HCT116 (cell line): ENCODE measurements around the gene SRGAP2C. TPM values are rescaled to one million over a fixed set of nuclear protein-coding genes. Genes with fewer than 3 reads are reported as not detected.
A peak's percentile ranks its signal among the peaks of the same experiment; 100 is the strongest.
"Not testable (repeated sequence)": the region's sequence is repeated elsewhere in the genome, so short reads cannot be mapped to it uniquely, and the experiment has no call there.

Experiments
- ATAC-seq: fragments of 200-7000 bp; cut with Tn5 transposase; 2 replicates; pipeline ENCODE4 v1.9.1; 2020; ENCODE audit warnings: mild to moderate bottlenecking, moderate library complexity
- BruUV-seq: library from RNA; stranded (reverse); fragments of 400-500 nt; replicated peaks from 2 replicates; lab custom pipeline; 2021; lab: Mats Ljungman, UMichigan
- CTCF ChIA-PET: fragments of 300-600 bp; sonication (Branson Sonifier 250); formaldehyde crosslinking; loops from one replicate; lab custom pipeline; 2021; ENCODE audit warnings: antibody characterized with exemption; lab: Charles Lee
- POLR2A ChIA-PET: fragments of 300-600, 350-600 bp; sonication (Branson Sonifier 250); formaldehyde crosslinking; loops from one replicate; lab custom pipeline; 2021; ENCODE audit warnings: antibody characterized with exemption; lab: Charles Lee
- RAD21 ChIA-PET, 2 experiments: fragments of 300-600 bp; sonication (Branson Sonifier 250); formaldehyde crosslinking; loops; one replicate each; lab custom pipeline; 2023; ENCODE audit warnings: low total read pairs in 2 of 2; ENCODE audit not compliant: uncharacterized antibody in 2 of 2, unreplicated experiment in 2 of 2, low non-redundant PET in 1 of 2; lab: Charles Lee
- DNase-seq: peaks from one replicate; pipeline ENCODE4 v3.0.0-alpha.2; 2010; ENCODE audit warnings: low read depth, low spot score
- H2AFZ ChIP-seq: fragments of 200-600 bp; shearing (Covaris generic), sonication (generic); 2 replicates; pipeline ENCODE4 v1.6.1; 2017; ENCODE audit warnings: low read depth, mixed run types, mixed read lengths, antibody characterized with exemption, low read length; ENCODE audit not compliant: poor library complexity, severe bottlenecking
- H3K27ac ChIP-seq: 2 replicates; pipeline ENCODE4 v1.5.1; 2012; ENCODE audit warnings: low read depth, low read length
- H3K27me3 ChIP-seq: fragments of 200-600 bp; sonication (generic); 2 replicates; pipeline ENCODE4 v1.6.1; 2016; ENCODE audit warnings: mixed run types, low read length, mixed read lengths; ENCODE audit not compliant: insufficient read depth
- H3K36me3 ChIP-seq, 2 experiments: fragments of 200-500 bp in 1 of 2; fragments of 200-600 bp in 1 of 2; sonication (Bioruptor generic) in 1 of 2; sonication (generic) in 1 of 2; 2 replicates each; pipeline versions ENCODE4 v1.5.1 to v1.6.1; 2014 to 2016; ENCODE audit warnings: low read length in 2 of 2, inconsistent platforms in 1 of 2, mixed read lengths in 1 of 2, mixed run types in 1 of 2; ENCODE audit not compliant: insufficient read depth in 2 of 2, control insufficient read depth in 1 of 2
- H3K4me1 ChIP-seq, 2 experiments: fragments of 200-600 bp in 1 of 2; sonication (generic) in 1 of 2; 2 replicates each; pipeline versions ENCODE4 v1.5.1 to v1.6.1; 2012 to 2017; ENCODE audit warnings: low read length in 2 of 2, inconsistent platforms in 1 of 2, mild to moderate bottlenecking in 1 of 2, mixed read lengths in 1 of 2, mixed run types in 1 of 2, moderate library complexity in 1 of 2; ENCODE audit not compliant: insufficient read depth in 2 of 2, control insufficient read depth in 1 of 2
- H3K4me2 ChIP-seq: fragments of 200-600 bp; sonication (generic); 2 replicates; pipeline ENCODE4 v1.6.1; 2017; ENCODE audit warnings: mixed run types, low read length, mixed read lengths
- H3K4me3 ChIP-seq, 2 experiments: fragments of 200-600 bp in 1 of 2; sonication (generic) in 1 of 2; replicated peaks in 1 of 2; 2 replicates each; pipeline ENCODE4 v1.5.1; 2011 to 2016; ENCODE audit warnings: low read length in 2 of 2, control low read depth in 1 of 2, low read depth in 1 of 2, mild to moderate bottlenecking in 1 of 2, mixed read lengths in 1 of 2, mixed run types in 1 of 2
- H3K79me2 ChIP-seq: fragments of 200-600 bp; sonication (generic); 2 replicates; pipeline ENCODE4 v1.6.1; 2017; ENCODE audit warnings: mild to moderate bottlenecking, mixed run types, low read length, moderate library complexity, mixed read lengths; ENCODE audit not compliant: insufficient read depth
- H3K9ac ChIP-seq: fragments of 200-600 bp; sonication (generic); 2 replicates; pipeline ENCODE4 v1.6.1; 2016; ENCODE audit warnings: low read length, mixed read lengths
- H3K9me2 ChIP-seq: fragments of 200-600 bp; sonication (generic), shearing (Covaris generic); 2 replicates; pipeline ENCODE4 v1.6.1; 2017; ENCODE audit warnings: mixed run types, mild to moderate bottlenecking, moderate library complexity; ENCODE audit not compliant: insufficient read depth
- H3K9me3 ChIP-seq, 2 experiments: fragments of 200-500 bp in 1 of 2; fragments of 200-600 bp in 1 of 2; sonication (Bioruptor generic) in 1 of 2; sonication (generic) in 1 of 2; 2 replicates each; pipeline ENCODE4 v1.6.1; 2014 to 2017; ENCODE audit warnings: low read length in 2 of 2, mixed read lengths in 2 of 2, inconsistent platforms in 1 of 2, low read depth in 1 of 2, mild to moderate bottlenecking in 1 of 2, mixed run types in 1 of 2, moderate library complexity in 1 of 2; ENCODE audit not compliant: control insufficient read depth in 1 of 2, insufficient read depth in 1 of 2
- H4K20me1 ChIP-seq: fragments of 200-600 bp; sonication (generic), shearing (Covaris generic); 2 replicates; pipeline ENCODE4 v1.6.1; 2017; ENCODE audit warnings: mixed run types, mild to moderate bottlenecking, moderate library complexity; ENCODE audit not compliant: insufficient read depth
- intact Hi-C: fragments of 100-400 bp; cut with micrococcal nuclease; formaldehyde crosslinking; loops from 2 replicates; pipeline ENCODE4 v1.10.0; 2022
- total RNA-seq: library from RNA; stranded (reverse); gene quantifications from one replicate; pipeline ENCODE4 v1.2.1, GENCODE V29; 2021; ENCODE audit not compliant: unreplicated experiment

SRGAP2C gene
- total RNA-seq, 1 experiment from 2014 or later: 21.3 TPM

GRCh38 chr1:121157609-121158008 lies 27.2 kb upstream of the SRGAP2C start:
- H2AFZ ChIP-seq, H4K20me1 ChIP-seq, DNase-seq, H3K79me2 ChIP-seq, BruUV-seq, POLR2A ChIA-PET, RAD21 ChIA-PET, H3K4me2 ChIP-seq, CTCF ChIA-PET, H3K4me1 ChIP-seq, intact Hi-C loops, H3K9me3 ChIP-seq, H3K27me3 ChIP-seq, H3K9ac ChIP-seq, H3K36me3 ChIP-seq, H3K9me2 ChIP-seq, H3K4me3 ChIP-seq, H3K27ac ChIP-seq: not testable (repeated sequence)
- peak; percentile 84 for ATAC-seq

- BruUV-seq, H3K27me3 ChIP-seq, H2AFZ ChIP-seq, POLR2A ChIA-PET, DNase-seq, H3K9me2 ChIP-seq, H3K79me2 ChIP-seq, H4K20me1 ChIP-seq, H3K4me3 ChIP-seq, intact Hi-C loops, ATAC-seq, H3K27ac ChIP-seq, H3K36me3 ChIP-seq, RAD21 ChIA-PET, CTCF ChIA-PET, H3K4me2 ChIP-seq, H3K9me3 ChIP-seq, H3K9ac ChIP-seq, H3K4me1 ChIP-seq: not testable (repeated sequence)
Observed at GRCh38 chr1:121160118-121160517, 24.7 kb upstream of the SRGAP2C start.

GRCh38 chr1:121161199-121161901 lies 23.4 kb upstream of the SRGAP2C start:
- H3K79me2 ChIP-seq, ATAC-seq, H3K4me2 ChIP-seq, BruUV-seq, H3K27me3 ChIP-seq, H3K9ac ChIP-seq, H3K36me3 ChIP-seq, RAD21 ChIA-PET, H3K4me3 ChIP-seq, CTCF ChIA-PET, intact Hi-C loops, H3K27ac ChIP-seq, H4K20me1 ChIP-seq, DNase-seq, H3K4me1 ChIP-seq, POLR2A ChIA-PET, H2AFZ ChIP-seq, H3K9me2 ChIP-seq, H3K9me3 ChIP-seq: not testable (repeated sequence)

DNA sequence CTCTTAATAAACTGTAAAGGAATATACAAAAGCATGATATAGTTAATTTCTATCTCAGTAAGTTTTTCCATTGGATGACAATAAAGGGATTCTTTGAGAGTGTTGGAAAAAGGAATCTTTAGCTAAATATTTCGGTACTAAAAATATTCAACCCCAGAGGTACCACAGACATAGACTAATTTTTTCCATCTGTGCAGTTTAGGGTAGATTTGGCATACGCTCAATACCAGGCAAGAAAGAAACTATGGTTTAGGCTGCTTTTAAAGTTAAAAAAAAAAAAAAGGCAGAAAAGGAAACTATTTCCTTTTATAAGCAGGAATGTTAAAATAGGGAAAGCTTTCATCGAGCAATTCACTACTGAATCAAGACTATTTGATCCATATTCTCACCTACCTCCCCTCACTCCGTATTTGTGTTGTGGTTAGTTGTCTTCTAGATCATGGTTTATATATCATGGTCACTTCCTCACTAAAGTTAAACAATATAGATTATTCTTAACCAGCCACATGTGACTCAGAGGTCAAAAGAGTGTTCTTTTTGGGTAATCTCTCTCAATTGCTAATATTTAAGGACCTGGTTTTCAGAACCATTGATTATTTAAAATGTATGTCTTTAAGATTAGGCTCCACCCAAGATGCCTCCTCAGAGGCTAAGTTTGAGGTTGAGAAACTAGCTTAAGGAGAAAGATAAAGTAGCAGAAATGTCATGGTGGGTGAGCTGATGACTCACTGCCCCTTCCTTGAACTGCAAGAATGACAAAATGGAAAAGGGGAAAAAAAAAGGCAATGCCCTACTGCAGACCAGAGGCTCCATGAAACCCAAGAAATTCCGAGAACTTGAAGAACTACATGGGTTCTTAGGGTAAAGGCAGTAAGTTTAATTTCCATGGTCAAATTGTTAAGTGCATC lies 20.7 kb upstream of the SRGAP2C start:
- H2AFZ ChIP-seq, H3K4me3 ChIP-seq, H3K79me2 ChIP-seq, CTCF ChIA-PET, H3K4me1 ChIP-seq, H3K9me3 ChIP-seq, H3K9ac ChIP-seq, RAD21 ChIA-PET, intact Hi-C loops, BruUV-seq, H3K36me3 ChIP-seq, DNase-seq, H3K4me2 ChIP-seq, H3K9me2 ChIP-seq, H3K27ac ChIP-seq, POLR2A ChIA-PET, H3K27me3 ChIP-seq, H4K20me1 ChIP-seq: not testable (repeated sequence)
- ATAC-seq: peak; percentile 47; the same call in 1 of the 2 replicates
